ENCODE data around the gene TMEM9B. TPM values are rescaled to one million over a fixed set of nuclear protein-coding genes. Genes with fewer than 3 reads are reported as not detected.

TMEM9B gene
- total RNA-seq, 1 experiment from 2014 or later: 13.6 TPM

DNA sequence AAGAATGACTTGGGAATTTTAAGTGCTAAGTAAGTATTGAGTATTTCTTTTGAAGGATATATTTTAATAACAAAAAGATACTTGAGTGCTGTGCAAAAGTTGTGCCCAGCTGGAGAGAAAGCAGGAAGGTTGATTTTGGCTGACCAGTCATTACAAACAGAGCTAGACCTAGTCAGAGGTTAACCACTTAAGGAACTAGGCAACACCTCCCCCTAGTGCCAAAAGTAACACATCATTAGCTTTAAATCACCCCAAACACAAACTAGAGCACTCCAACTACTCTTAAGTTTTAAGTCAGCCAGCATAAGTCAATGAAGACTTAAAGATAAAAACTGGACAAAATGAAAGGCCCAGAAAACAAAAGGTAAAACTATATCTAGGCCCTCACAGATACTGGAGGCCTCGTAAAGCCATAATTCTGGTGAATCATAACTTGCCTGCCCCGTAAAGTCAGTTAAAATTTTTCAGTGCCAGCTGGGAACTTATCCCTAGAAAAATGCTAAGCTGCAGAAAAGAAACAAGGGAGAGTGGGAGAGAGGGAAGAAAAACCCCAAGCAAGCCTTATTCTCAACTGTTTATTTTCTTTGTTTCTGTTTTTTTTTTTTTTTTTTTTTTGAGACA is 4.6 kb downstream of the TMEM9B start:
- Histone ChIP-seq H3K23me2 (ENCODE audit: insufficient read length, low read depth, low read length, poor library complexity, severe bottlenecking) (peaks cover 2% of the 10 kb centered on the region), H3T11ph (ENCODE audit: low read length) (no peak overlapping the region), H3K9me3 (ENCODE audit: control insufficient read depth, low read depth, low read length) (no peaks in the 10 kb centered on the region), H3K79me1 (ENCODE audit: insufficient read depth, low read depth, low read length, poor library complexity, severe bottlenecking) (no peaks in the 10 kb centered on the region), H3K23ac (ENCODE audit: insufficient read length, low read depth, low read length) (no peak overlapping the region), H3K18ac (ENCODE audit: insufficient read length, low read depth, low read length) (no peak overlapping the region), H3K56ac (ENCODE audit: insufficient read length, low read depth, low read length) (no peak overlapping the region), H3K4me2 (ENCODE audit: insufficient read depth, insufficient read length, low read length) (no peak overlapping the region), H2BK15ac (ENCODE audit: low read depth, low read length) (no peak overlapping the region), H3K9ac (ENCODE audit: extremely low read depth, insufficient read length, low read length) (no peak overlapping the region), H2AFZ (ENCODE audit: low read length) (no peak overlapping the region), H3K4ac (ENCODE audit: low read depth, low read length) (no peak overlapping the region), H3K27ac (ENCODE audit: insufficient read length, low read depth, low read length) (no peak overlapping the region), H4K91ac (ENCODE audit: insufficient read length, low read depth, low read length) (no peak overlapping the region), H3K14ac (ENCODE audit: insufficient read depth, low read length) (no peak overlapping the region), H2AK5ac (ENCODE audit: insufficient read length, low read length) (no peak overlapping the region), H2BK5ac (ENCODE audit: insufficient read length, low read length) (no peak overlapping the region), H3K79me2 (ENCODE audit: insufficient read depth, low read length) (0 out of 2 replicates have a peak, but pooled peaks cover 1% of the 10 kb centered on the region), H4K5ac (ENCODE audit: insufficient read length, low read depth, low read length) (no peak overlapping the region), H4K20me1 (ENCODE audit: control insufficient read depth, insufficient read depth, insufficient read length) (no peaks in the 10 kb centered on the region), H2BK20ac (ENCODE audit: low read depth, low read length, poor library complexity, severe bottlenecking) (no peak overlapping the region), H2BK12ac (ENCODE audit: insufficient read length, low read depth, low read length) (no peak overlapping the region), H3K27me3 (ENCODE audit: insufficient read depth, low read length) (no peaks in the 10 kb centered on the region), H2BK120ac (ENCODE audit: low read depth, low read length, poor library complexity, severe bottlenecking) (no peak overlapping the region), H3K4me1 (ENCODE audit: insufficient read depth, low read length) (no peaks in the 10 kb centered on the region), H4K8ac (replicated peaks; ENCODE audit: insufficient read length, low read depth, low read length) (no peak overlapping the region)
- TF ChIP-seq, protein P1, sequence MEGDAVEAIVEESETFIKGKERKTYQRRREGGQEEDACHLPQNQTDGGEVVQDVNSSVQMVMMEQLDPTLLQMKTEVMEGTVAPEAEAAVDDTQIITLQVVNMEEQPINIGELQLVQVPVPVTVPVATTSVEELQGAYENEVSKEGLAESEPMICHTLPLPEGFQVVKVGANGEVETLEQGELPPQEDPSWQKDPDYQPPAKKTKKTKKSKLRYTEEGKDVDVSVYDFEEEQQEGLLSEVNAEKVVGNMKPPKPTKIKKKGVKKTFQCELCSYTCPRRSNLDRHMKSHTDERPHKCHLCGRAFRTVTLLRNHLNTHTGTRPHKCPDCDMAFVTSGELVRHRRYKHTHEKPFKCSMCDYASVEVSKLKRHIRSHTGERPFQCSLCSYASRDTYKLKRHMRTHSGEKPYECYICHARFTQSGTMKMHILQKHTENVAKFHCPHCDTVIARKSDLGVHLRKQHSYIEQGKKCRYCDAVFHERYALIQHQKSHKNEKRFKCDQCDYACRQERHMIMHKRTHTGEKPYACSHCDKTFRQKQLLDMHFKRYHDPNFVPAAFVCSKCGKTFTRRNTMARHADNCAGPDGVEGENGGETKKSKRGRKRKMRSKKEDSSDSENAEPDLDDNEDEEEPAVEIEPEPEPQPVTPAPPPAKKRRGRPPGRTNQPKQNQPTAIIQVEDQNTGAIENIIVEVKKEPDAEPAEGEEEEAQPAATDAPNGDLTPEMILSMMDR (conservative IDR thresholded peaks at IDR 0.05): peak; percentile 75
- Mint-ChIP-seq H3K36me3 (ENCODE audit: insufficient read depth in 1 of 3, low read depth in 3 of 3) (peaks cover 5 to 17% (median 16%) of the 10 kb centered on the region in 3 experiments), H3K4me1 (peaks cover 9 to 10% of the 10 kb centered on the region in 2 experiments), H3K9me3 (peaks cover 2 to 6% of the 10 kb centered on the region in 2 experiments; a peak in 3 of 5 replicates), H3K4me3 (no peak overlapping the region), H3K27me3 (ENCODE audit: low read depth) (no peaks in the 10 kb centered on the region), H3K27ac (no peak overlapping the region)
- DNase-seq: peak; percentile 34
- no CpG with 5 or more reads among the region's 2 CpGs for WGBS (ENCODE audit: extremely low coverage, insufficient read length, low lambda C conversion rate)

Data from H9 (cell line).